Measurements from ENCODE around the gene GALK1.

- TF ChIP-seq CTCF (IDR thresholded peaks at IDR 0.05; ENCODE audit: low read length) (no peak), EZH2 (IDR thresholded peaks at IDR 0.05; ENCODE audit: borderline replicate concordance, low read length) (no peak)
Observed at GRCh38 chr17:75751676-75752404, 13.2 kb downstream of the GALK1 start.
